Measurements from ENCODE around the gene SH3RF3. TPM values are rescaled to one million over a fixed set of nuclear protein-coding genes. Genes with fewer than 3 reads are reported as not detected.

SH3RF3 gene
- total RNA-seq, 1 donor from 2014 or later = 0.68 TPM

GRCh38 chr2:109422758-109423500 is 293.9 kb downstream of the SH3RF3 start:
- no peak for ATAC-seq

GRCh38 chr2:109423556-109424359 is 294.8 kb downstream of the SH3RF3 start:
- ATAC-seq = no peak

- ATAC-seq = no peak
These were observed 296.4 kb downstream of the SH3RF3 start for GRCh38 chr2:109425411-109425810.

GRCh38 chr2:109427661-109428091 is 298.7 kb downstream of the SH3RF3 start:
- peak; percentile 5 for ATAC-seq

- peak; percentile 32 for ATAC-seq
These were observed 299.3 kb downstream of the SH3RF3 start for GRCh38 chr2:109428281-109428680.

- ATAC-seq = no peak
These were observed 300.0 kb downstream of the SH3RF3 start for GRCh38 chr2:109428841-109429566.

- ATAC-seq = peak; percentile 23
These were observed 300.7 kb downstream of the SH3RF3 start for GRCh38 chr2:109429567-109430328.

- no peak for ATAC-seq
These were observed 301.3 kb downstream of the SH3RF3 start for GRCh38 chr2:109430329-109430636.

- no peak for ATAC-seq
These were observed 303.4 kb downstream of the SH3RF3 start for GRCh38 chr2:109432421-109432820.

GRCh38 chr2:109433486-109433885 is 304.5 kb downstream of the SH3RF3 start:
- ATAC-seq = no peak

GRCh38 chr2:109433926-109434325 is 304.9 kb downstream of the SH3RF3 start:
- ATAC-seq = no peak

GRCh38 chr2:109434351-109434750 is 305.3 kb downstream of the SH3RF3 start:
- ATAC-seq = no peak

- no peak for ATAC-seq
These were observed 306.2 kb downstream of the SH3RF3 start for GRCh38 chr2:109435066-109435690.

GRCh38 chr2:109435901-109436598 is 307.0 kb downstream of the SH3RF3 start:
- ATAC-seq = no peak

- peak; percentile 45 for ATAC-seq
These were observed 307.7 kb downstream of the SH3RF3 start for GRCh38 chr2:109436610-109437225.

GRCh38 chr2:109437325-109438090 is 308.5 kb downstream of the SH3RF3 start:
- no peak for ATAC-seq

- ATAC-seq = no peak
These were observed 309.1 kb downstream of the SH3RF3 start for GRCh38 chr2:109438146-109438545.

- ATAC-seq = peak; percentile 53
These were observed 309.9 kb downstream of the SH3RF3 start for GRCh38 chr2:109438773-109439389.

- ATAC-seq = no peak
These were observed 310.4 kb downstream of the SH3RF3 start for GRCh38 chr2:109439390-109439786.

GRCh38 chr2:109439986-109440385 is 311.0 kb downstream of the SH3RF3 start:
- ATAC-seq = no peak

All from esophagus mucosa (tissue), 1 donor.